Measurements from ENCODE around the gene IFI27. TPM values are rescaled to one million over a fixed set of nuclear protein-coding genes. Genes with fewer than 3 reads are reported as not detected.

Gene IFI27
- total RNA-seq, 2 experiments from 2014 or later = 0.63 to 1.5 TPM

- no peaks in the 10 kb centered on the region for H3K79me2 ChIP-seq (ENCODE audit: insufficient read depth, low read depth, low read length)
- no peak overlapping the region for H3K4me2 ChIP-seq (ENCODE audit: low read length)
- H3K9me2 ChIP-seq (ENCODE audit: insufficient read depth, low read length) = no peaks in the 10 kb centered on the region
- no peak for DNase-seq (ENCODE audit: low spot score)
- H3K36me3 ChIP-seq (ENCODE audit: insufficient read depth, low read length) = no peaks in the 10 kb centered on the region
- BruUV-seq (replicated peaks) = no TSS peak
- no peak overlapping the region for H3K27ac ChIP-seq (ENCODE audit: low read depth, low read length, poor library complexity, severe bottlenecking)
- no peak overlapping the region for H3K4me3 ChIP-seq (ENCODE audit: low read depth, low read length, poor library complexity, severe bottlenecking)
- CTCF ChIA-PET (ENCODE audit: unreplicated experiment) = no interaction called here
- no peaks in the 10 kb centered on the region for H3K4me1 ChIP-seq (ENCODE audit: insufficient read depth, low read length, poor library complexity, severe bottlenecking)
- intact Hi-C loops (cut with micrococcal nuclease; ENCODE audit: unreplicated experiment) = no loop called here
- no peak for TF ChIP-seq EZH2phosphoT487 (IDR thresholded peaks at IDR 0.05; ENCODE audit: borderline replicate concordance, low read depth, low read length)
- no peak for TF ChIP-seq CTCF (conservative IDR thresholded peaks at IDR 0.05; ENCODE audit: low read length)
- no peaks in the 10 kb centered on the region for H3K9me3 ChIP-seq (ENCODE audit: low read length)
- H2AFZ ChIP-seq (ENCODE audit: low read length) = no peak overlapping the region
- POLR2A ChIA-PET = no interaction called here
- H4K20me1 ChIP-seq (ENCODE audit: insufficient read depth, low read length) = no peaks in the 10 kb centered on the region
These were observed 10.9 kb downstream of the IFI27 start for GRCh38 chr14:94121485-94121884.

GRCh38 chr14:94122438-94122837 lies 11.9 kb downstream of the IFI27 start:
- ChIA-PET POLR2A (no interaction called here), CTCF (ENCODE audit: unreplicated experiment) (no interaction called here)
- H3K36me3 ChIP-seq (ENCODE audit: insufficient read depth, low read length) = no peaks in the 10 kb centered on the region
- H3K9me2 ChIP-seq (ENCODE audit: insufficient read depth, low read length) = no peaks in the 10 kb centered on the region
- TF ChIP-seq CTCF (conservative IDR thresholded peaks at IDR 0.05; ENCODE audit: low read length) (no peak), EZH2phosphoT487 (IDR thresholded peaks at IDR 0.05; ENCODE audit: borderline replicate concordance, low read depth, low read length) (no peak)
- intact Hi-C loops (cut with micrococcal nuclease; ENCODE audit: unreplicated experiment) = no loop called here
- no peaks in the 10 kb centered on the region for H4K20me1 ChIP-seq (ENCODE audit: insufficient read depth, low read length)
- no peak overlapping the region for H3K27ac ChIP-seq (ENCODE audit: low read depth, low read length, poor library complexity, severe bottlenecking)
- BruUV-seq (replicated peaks) = no TSS peak
- no peaks in the 10 kb centered on the region for H3K9me3 ChIP-seq (ENCODE audit: low read length)
- no peaks in the 10 kb centered on the region for H3K4me1 ChIP-seq (ENCODE audit: insufficient read depth, low read length, poor library complexity, severe bottlenecking)
- H3K4me3 ChIP-seq (ENCODE audit: low read depth, low read length, poor library complexity, severe bottlenecking) = no peak overlapping the region
- H2AFZ ChIP-seq (ENCODE audit: low read length) = no peak overlapping the region
- H3K4me2 ChIP-seq (ENCODE audit: low read length) = no peak overlapping the region
- no peak for DNase-seq (ENCODE audit: low spot score)
- H3K79me2 ChIP-seq (ENCODE audit: insufficient read depth, low read depth, low read length) = no peaks in the 10 kb centered on the region

- CTCF ChIA-PET (ENCODE audit: unreplicated experiment) = no interaction called here
- no peaks in the 10 kb centered on the region for H3K79me2 ChIP-seq (ENCODE audit: insufficient read depth, low read depth, low read length)
- H3K4me2 ChIP-seq (ENCODE audit: low read length) = no peak overlapping the region
- no peak overlapping the region for H2AFZ ChIP-seq (ENCODE audit: low read length)
- H3K9me3 ChIP-seq (ENCODE audit: low read length) = no peaks in the 10 kb centered on the region
- POLR2A ChIA-PET = interaction anchor here (1.5 kb wide), 1 partner anchor 24 kb away, joined by 4 read pairs; no protein-coding TSS in a partner anchor
- DNase-seq (ENCODE audit: low spot score) = no peak
- no peaks in the 10 kb centered on the region for H4K20me1 ChIP-seq (ENCODE audit: insufficient read depth, low read length)
- H3K4me1 ChIP-seq (ENCODE audit: insufficient read depth, low read length, poor library complexity, severe bottlenecking) = no peaks in the 10 kb centered on the region
- no peak overlapping the region for H3K4me3 ChIP-seq (ENCODE audit: low read depth, low read length, poor library complexity, severe bottlenecking)
- H3K9me2 ChIP-seq (ENCODE audit: insufficient read depth, low read length) = no peaks in the 10 kb centered on the region
- H3K27ac ChIP-seq (ENCODE audit: low read depth, low read length, poor library complexity, severe bottlenecking) = no peak overlapping the region
- intact Hi-C loops (cut with micrococcal nuclease; ENCODE audit: unreplicated experiment) = no loop called here
- TF ChIP-seq EZH2phosphoT487 (IDR thresholded peaks at IDR 0.05; ENCODE audit: borderline replicate concordance, low read depth, low read length) (no peak), CTCF (conservative IDR thresholded peaks at IDR 0.05; ENCODE audit: low read length) (no peak)
- H3K36me3 ChIP-seq (ENCODE audit: insufficient read depth, low read length) = no peaks in the 10 kb centered on the region
- BruUV-seq (replicated peaks) = no TSS peak
These were observed 12.8 kb downstream of the IFI27 start for GRCh38 chr14:94123296-94123695.
